ENCODE data around the gene ZNF496.

The ZNF496 gene

GRCh38 chr1:247324204-247324787 is 7.4 kb downstream of the ZNF496 start:
- Histone ChIP-seq H3K18ac (ENCODE audit: low read length) (no peak overlapping the region), H3K4ac (ENCODE audit: low read depth, low read length) (no peak overlapping the region), H3K56ac (ENCODE audit: low read length) (no peak overlapping the region), H2AK5ac (ENCODE audit: low read length) (no peak overlapping the region), H3K27ac (ENCODE audit: low read depth, low read length) (no peak overlapping the region), H4K5ac (ENCODE audit: low read length) (no peak overlapping the region), H2BK5ac (ENCODE audit: low read length) (no peak overlapping the region), H3K4me1 (ENCODE audit: control insufficient read depth, low read depth, low read length) (no peaks in the 10 kb centered on the region), H3K23ac (ENCODE audit: low read length) (no peak overlapping the region), H3K79me1 (ENCODE audit: low read length) (peaks cover 12% of the 10 kb centered on the region), H3K79me2 (ENCODE audit: control insufficient read depth, insufficient read depth, low read length) (peaks cover 7% of the 10 kb centered on the region), H3K4me3 (ENCODE audit: low read length) (no peak overlapping the region), H4K8ac (ENCODE audit: low read depth, low read length) (no peak overlapping the region), H3K9ac (ENCODE audit: low read length) (no peak overlapping the region), H3K27me3 (ENCODE audit: insufficient read depth, low read length, poor library complexity) (no peaks in the 10 kb centered on the region), H3K36me3 (ENCODE audit: control insufficient read depth, insufficient read depth, low read length) (peaks cover 20% of the 10 kb centered on the region), H3K4me2 (ENCODE audit: low read length) (no peak overlapping the region), H2BK120ac (ENCODE audit: low read depth, low read length) (no peak overlapping the region), H2BK15ac (replicated peaks; ENCODE audit: low read depth) (no peak overlapping the region)
- no peak for DNase-seq
- no CpG with 5 or more reads among the region's 1 CpG for WGBS (ENCODE audit: extremely low coverage, insufficient coverage, low lambda C conversion rate)

- Histone ChIP-seq H3K56ac (ENCODE audit: low read length) (no peak overlapping the region), H3K27ac (ENCODE audit: low read depth, low read length) (no peak overlapping the region), H3K9ac (ENCODE audit: low read length) (no peak overlapping the region), H3K27me3 (ENCODE audit: insufficient read depth, low read length, poor library complexity) (no peaks in the 10 kb centered on the region), H2BK5ac (ENCODE audit: low read length) (no peak overlapping the region), H3K4ac (ENCODE audit: low read depth, low read length) (no peak overlapping the region), H4K8ac (ENCODE audit: low read depth, low read length) (no peak overlapping the region), H4K5ac (ENCODE audit: low read length) (no peak overlapping the region), H3K4me2 (ENCODE audit: low read length) (no peak overlapping the region), H3K79me2 (ENCODE audit: control insufficient read depth, insufficient read depth, low read length) (no peaks in the 10 kb centered on the region), H3K23ac (ENCODE audit: low read length) (no peak overlapping the region), H2AK5ac (ENCODE audit: low read length) (no peak overlapping the region), H3K18ac (ENCODE audit: low read length) (no peak overlapping the region), H3K4me3 (ENCODE audit: low read length) (no peak overlapping the region), H2BK120ac (ENCODE audit: low read depth, low read length) (no peak overlapping the region), H3K79me1 (ENCODE audit: low read length) (peaks cover 3% of the 10 kb centered on the region), H3K36me3 (ENCODE audit: control insufficient read depth, insufficient read depth, low read length) (peaks cover 13% of the 10 kb centered on the region), H2BK15ac (replicated peaks; ENCODE audit: low read depth) (no peak overlapping the region), H3K4me1 (ENCODE audit: control insufficient read depth, low read depth, low read length) (no peaks in the 10 kb centered on the region)
- WGBS (ENCODE audit: extremely low coverage, insufficient coverage, low lambda C conversion rate) = no CpG with 5 or more reads among the region's 12 CpGs
- no peak for DNase-seq
Observed at GRCh38 chr1:247322849-247323586, 8.6 kb downstream of the ZNF496 start.

DNA sequence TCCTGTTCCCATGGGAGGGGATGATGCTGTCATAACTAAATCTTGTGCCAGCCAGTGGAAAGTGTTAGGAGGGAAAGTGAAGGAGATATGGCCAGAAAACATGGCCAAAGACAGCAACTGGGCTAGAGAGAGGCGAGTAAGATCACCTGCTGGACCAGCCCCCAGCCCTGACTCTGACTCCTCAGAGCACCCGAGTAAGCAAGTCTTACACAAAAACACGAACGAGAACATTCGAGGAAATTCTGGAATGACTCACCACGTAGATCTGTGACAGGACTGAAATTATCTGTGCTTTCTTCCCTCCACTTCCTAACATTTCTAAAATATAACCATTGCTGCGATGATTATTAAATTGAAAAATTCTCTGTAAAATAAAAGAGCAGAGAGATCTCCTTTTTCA is 9.2 kb downstream of the ZNF496 start:
- H3K4me1 ChIP-seq (ENCODE audit: control insufficient read depth, low read depth, low read length) = no peaks in the 10 kb centered on the region
- no peak overlapping the region for H3K4ac ChIP-seq (ENCODE audit: low read depth, low read length)
- WGBS (ENCODE audit: extremely low coverage, insufficient coverage, low lambda C conversion rate) = no CpG with 5 or more reads among the region's 7 CpGs
- no peak overlapping the region for H2BK15ac ChIP-seq (replicated peaks; ENCODE audit: low read depth)
- no peak overlapping the region for H3K23ac ChIP-seq (ENCODE audit: low read length)
- H3K79me2 ChIP-seq (ENCODE audit: control insufficient read depth, insufficient read depth, low read length) = no peaks in the 10 kb centered on the region
- H3K4me2 ChIP-seq (ENCODE audit: low read length) = no peak overlapping the region
- no peak for DNase-seq
- no peak overlapping the region for H3K27ac ChIP-seq (ENCODE audit: low read depth, low read length)
- H4K5ac ChIP-seq (ENCODE audit: low read length) = no peak overlapping the region
- H3K27me3 ChIP-seq (ENCODE audit: insufficient read depth, low read length, poor library complexity) = no peaks in the 10 kb centered on the region
- no peak overlapping the region for H3K9ac ChIP-seq (ENCODE audit: low read length)
- peaks cover 13% of the 10 kb centered on the region for H3K36me3 ChIP-seq (ENCODE audit: control insufficient read depth, insufficient read depth, low read length)
- H4K8ac ChIP-seq (ENCODE audit: low read depth, low read length) = no peak overlapping the region
- H2BK120ac ChIP-seq (ENCODE audit: low read depth, low read length) = no peak overlapping the region
- H3K18ac ChIP-seq (ENCODE audit: low read length) = no peak overlapping the region
- H2AK5ac ChIP-seq (ENCODE audit: low read length) = no peak overlapping the region
- H3K4me3 ChIP-seq (ENCODE audit: low read length) = no peak overlapping the region
- H3K56ac ChIP-seq (ENCODE audit: low read length) = no peak overlapping the region
- H3K79me1 ChIP-seq (ENCODE audit: low read length) = peaks cover 3% of the 10 kb centered on the region
- no peak overlapping the region for H2BK5ac ChIP-seq (ENCODE audit: low read length)

DNA sequence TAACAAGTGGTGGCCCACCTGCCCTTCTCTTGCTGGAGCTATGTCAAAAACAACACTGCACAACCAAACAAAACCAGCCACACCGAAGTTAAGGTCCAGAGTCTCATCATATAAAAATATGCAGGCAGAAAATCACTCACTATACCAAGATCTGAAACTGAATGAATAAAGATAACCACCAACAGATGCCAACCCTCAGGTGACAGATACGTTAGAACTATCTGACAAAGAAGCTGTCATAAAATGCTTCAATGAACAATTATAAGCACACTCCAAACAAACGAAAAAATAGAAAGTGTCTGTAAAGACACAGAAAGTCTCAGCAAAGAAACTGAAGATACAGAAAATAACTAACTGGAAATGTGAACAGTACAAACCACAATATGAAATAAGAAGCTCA is 14.0 kb downstream of the ZNF496 start:
- H3K79me1 ChIP-seq (ENCODE audit: low read length) = peaks cover 2% of the 10 kb centered on the region
- no CpG with 5 or more reads among the region's 3 CpGs for WGBS (ENCODE audit: extremely low coverage, insufficient coverage, low lambda C conversion rate)
- peaks cover 9% of the 10 kb centered on the region for H3K36me3 ChIP-seq (ENCODE audit: control insufficient read depth, insufficient read depth, low read length)

DNA sequence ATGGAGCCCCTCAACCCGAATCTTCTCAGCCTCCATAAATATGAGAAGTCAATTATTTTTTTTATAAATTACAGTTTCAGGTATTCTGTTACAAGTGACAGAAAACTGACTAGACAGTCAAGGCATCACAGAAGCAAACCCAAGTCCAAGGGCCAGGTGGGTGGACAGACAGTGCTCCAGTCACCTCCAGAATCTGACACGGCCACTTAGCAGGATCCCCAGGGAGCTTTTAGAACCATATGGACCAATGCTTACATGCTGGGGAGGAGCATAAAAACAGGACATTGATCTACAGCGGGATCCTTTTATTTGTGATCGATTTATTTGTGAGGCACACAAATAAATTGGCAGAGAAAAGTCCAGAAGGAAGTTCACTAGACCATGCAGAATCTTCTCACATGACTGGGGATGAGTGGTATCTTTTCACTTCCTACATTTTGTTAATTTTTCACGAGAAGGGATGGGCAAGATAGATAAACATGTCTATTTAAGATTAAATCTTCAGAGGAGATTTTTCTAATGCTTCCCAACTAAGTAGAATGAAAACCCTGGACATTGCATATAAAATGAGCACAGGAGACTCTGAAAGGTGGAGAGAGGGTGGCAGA is 15.0 kb downstream of the ZNF496 start:
- H3K4me1 ChIP-seq (ENCODE audit: control insufficient read depth, low read depth, low read length) = no peaks in the 10 kb centered on the region
- no peak overlapping the region for H2BK120ac ChIP-seq (ENCODE audit: low read depth, low read length)
- H3K4me2 ChIP-seq (ENCODE audit: low read length) = no peak overlapping the region
- no peak overlapping the region for H3K4me3 ChIP-seq (ENCODE audit: low read length)
- no peak overlapping the region for H3K18ac ChIP-seq (ENCODE audit: low read length)
- no peak overlapping the region for H3K9ac ChIP-seq (ENCODE audit: low read length)
- H3K79me2 ChIP-seq (ENCODE audit: control insufficient read depth, insufficient read depth, low read length) = no peaks in the 10 kb centered on the region
- no peak overlapping the region for H4K5ac ChIP-seq (ENCODE audit: low read length)
- H3K56ac ChIP-seq (ENCODE audit: low read length) = no peak overlapping the region
- H3K79me1 ChIP-seq (ENCODE audit: low read length) = peaks cover 2% of the 10 kb centered on the region
- peaks cover 7% of the 10 kb centered on the region for H3K36me3 ChIP-seq (ENCODE audit: control insufficient read depth, insufficient read depth, low read length)
- no peak overlapping the region for H2AK5ac ChIP-seq (ENCODE audit: low read length)
- no peak overlapping the region for H3K23ac ChIP-seq (ENCODE audit: low read length)
- DNase-seq = no peak
- H3K4ac ChIP-seq (ENCODE audit: low read depth, low read length) = no peak overlapping the region
- no peak overlapping the region for H2BK5ac ChIP-seq (ENCODE audit: low read length)
- H2BK15ac ChIP-seq (replicated peaks; ENCODE audit: low read depth) = no peak overlapping the region
- H3K27me3 ChIP-seq (ENCODE audit: insufficient read depth, low read length, poor library complexity) = no peaks in the 10 kb centered on the region
- H4K8ac ChIP-seq (ENCODE audit: low read depth, low read length) = no peak overlapping the region
- no CpG with 5 or more reads among the region's 5 CpGs for WGBS (ENCODE audit: extremely low coverage, insufficient coverage, low lambda C conversion rate)
- H3K27ac ChIP-seq (ENCODE audit: low read depth, low read length) = no peak overlapping the region

More for the DNA sequence above, 14.0 kb downstream of the ZNF496 start:
- Histone ChIP-seq H3K9ac (ENCODE audit: low read length) (no peak overlapping the region), H2BK5ac (ENCODE audit: low read length) (no peak overlapping the region), H2BK120ac (ENCODE audit: low read depth, low read length) (no peak overlapping the region), H3K79me2 (ENCODE audit: control insufficient read depth, insufficient read depth, low read length) (no peaks in the 10 kb centered on the region), H3K4me2 (ENCODE audit: low read length) (no peak overlapping the region), H4K5ac (ENCODE audit: low read length) (no peak overlapping the region), H3K56ac (ENCODE audit: low read length) (no peak overlapping the region), H2AK5ac (ENCODE audit: low read length) (no peak overlapping the region), H3K4ac (ENCODE audit: low read depth, low read length) (no peak overlapping the region), H3K27me3 (ENCODE audit: insufficient read depth, low read length, poor library complexity) (no peaks in the 10 kb centered on the region), H2BK15ac (replicated peaks; ENCODE audit: low read depth) (no peak overlapping the region), H3K4me1 (ENCODE audit: control insufficient read depth, low read depth, low read length) (no peaks in the 10 kb centered on the region), H3K27ac (ENCODE audit: low read depth, low read length) (no peak overlapping the region), H4K8ac (ENCODE audit: low read depth, low read length) (no peak overlapping the region), H3K4me3 (ENCODE audit: low read length) (no peak overlapping the region), H3K23ac (ENCODE audit: low read length) (no peak overlapping the region), H3K18ac (ENCODE audit: low read length) (no peak overlapping the region)
- DNase-seq = no peak

All from mesendoderm (in vitro differentiated cells).